ENCODE measurements around the gene BRICD5.
"Not testable (repeated sequence)": the region's sequence is repeated elsewhere in the genome, so short reads cannot be mapped to it uniquely, and the experiment has no call there.

Gene BRICD5

GRCh38 chr16:2223221-2223941 lies 12.7 kb upstream of the BRICD5 start, which contains the start of gene E4F1:
E4F1 (plus strand) TSS chr16:2223591; CDS start chr16:2223614, 23 bp downstream.
- DNase-seq (ENCODE audit: low spot score): peak; percentile 99

GRCh38 chr16:2216330-2216729 lies 5.7 kb upstream of the BRICD5 start:
- DNase-seq (ENCODE audit: low spot score): no peak

- no peak for DNase-seq (ENCODE audit: low spot score)
Observed at GRCh38 chr16:2214719-2214968, 4.0 kb upstream of the BRICD5 start, which contains the start of gene PGP. PGP (minus strand) TSS chr16:2214840; CDS start chr16:2214777, 63 bp downstream.

- DNase-seq (ENCODE audit: low spot score): no peak
Observed at GRCh38 chr16:2213817-2214718, 3.4 kb upstream of the BRICD5 start.

- DNase-seq (ENCODE audit: low spot score): no peak
Observed at GRCh38 chr16:2212362-2213324, 2.0 kb upstream of the BRICD5 start.

- DNase-seq (ENCODE audit: low spot score): no peak
Observed at GRCh38 chr16:2211923-2212347, 1.3 kb upstream of the BRICD5 start.

- no peak for DNase-seq (ENCODE audit: low spot score)
Observed at GRCh38 chr16:2210009-2210332, 692 bp downstream of the BRICD5 start.

GRCh38 chr16:2209258-2210008 lies 1.2 kb downstream of the BRICD5 start:
- no peak for DNase-seq (ENCODE audit: low spot score)

GRCh38 chr16:2208772-2209171 lies 1.9 kb downstream of the BRICD5 start:
- no peak for DNase-seq (ENCODE audit: low spot score)

GRCh38 chr16:2208308-2208707 lies 2.4 kb downstream of the BRICD5 start:
- no peak for DNase-seq (ENCODE audit: low spot score)

- DNase-seq (ENCODE audit: low spot score): no peak
Observed at GRCh38 chr16:2207872-2208271, 2.8 kb downstream of the BRICD5 start.

- DNase-seq (ENCODE audit: low spot score): no peak
Observed at GRCh38 chr16:2206780-2207433, 3.8 kb downstream of the BRICD5 start.

- no peak for DNase-seq (ENCODE audit: low spot score)
Observed at GRCh38 chr16:2206420-2206779, 4.3 kb downstream of the BRICD5 start.

- DNase-seq (ENCODE audit: low spot score): no peak
Observed at GRCh38 chr16:2205967-2206313, 4.7 kb downstream of the BRICD5 start.

GRCh38 chr16:2205104-2205966 lies 5.3 kb downstream of the BRICD5 start, which contains the start of gene MLST8:
MLST8 (plus strand) TSS chr16:2205454; CDS start chr16:2206086, 632 bp downstream.
- DNase-seq (ENCODE audit: low spot score): peak; percentile 91

GRCh38 chr16:2204416-2205103 lies 6.1 kb downstream of the BRICD5 start:
- no peak for DNase-seq (ENCODE audit: low spot score)

- not testable (repeated sequence) for DNase-seq (ENCODE audit: low spot score)
Observed at GRCh38 chr16:2203119-2203688, 7.5 kb downstream of the BRICD5 start.

- no peak for DNase-seq (ENCODE audit: low spot score)
Observed at GRCh38 chr16:2200313-2200712, 10.3 kb downstream of the BRICD5 start.

- no peak for DNase-seq (ENCODE audit: low spot score)
Observed at GRCh38 chr16:2199621-2200139, 11.0 kb downstream of the BRICD5 start.
